Kidney epithelial cell (primary cell): ENCODE measurements around the gene NRXN2. TPM values are rescaled to one million over a fixed set of nuclear protein-coding genes. Genes with fewer than 3 reads are reported as not detected.

Experiments
- DNase-seq: peaks from one replicate; pipeline ENCODE4 v3.0.0-alpha.2; 2010; ENCODE audit warnings: low read depth
- H3K27me3 ChIP-seq: 2 replicates; pipeline ENCODE4 v1.6.0; 2011; ENCODE audit warnings: low read length; ENCODE audit not compliant: control insufficient read depth, insufficient read depth
- H3K36me3 ChIP-seq: 2 replicates; pipeline ENCODE4 v1.5.1; 2011; ENCODE audit warnings: low read length; ENCODE audit not compliant: control insufficient read depth, insufficient read depth
- H3K4me3 ChIP-seq: 2 replicates; pipeline ENCODE4 v1.5.1; 2011; ENCODE audit warnings: low read depth, mild to moderate bottlenecking, control low read depth, low read length
- CTCF ChIP-seq: IDR thresholded peaks from 2 replicates; pipeline ENCODE4 v1.5.1; 2011; ENCODE audit warnings: mild to moderate bottlenecking, moderate library complexity, low read length, control low read depth, inconsistent platforms; ENCODE audit not compliant: insufficient read depth, poor library complexity, severe bottlenecking
- total RNA-seq: library from RNA; depleted of rRNA; stranded (reverse); fragments of >200 nt; gene quantifications from 2 replicates; pipeline ENCODE4 v1.2.3, GENCODE V29; 2015

NRXN2 gene
- total RNA-seq, 1 donor from 2014 or later, result not detected

- Histone ChIP-seq H3K36me3 (no peaks in the 10 kb centered on the region), H3K27me3 (peaks cover 46% of the 10 kb centered on the region), H3K4me3 (no peak overlapping the region)
- no peak for TF ChIP-seq CTCF
- DNase-seq, result no peak
These were observed 113.5 kb downstream of the NRXN2 start for GRCh38 chr11:64609436-64610047.

GRCh38 chr11:64608636-64609035 is 114.4 kb downstream of the NRXN2 start:
- no peaks in the 10 kb centered on the region for H3K36me3 ChIP-seq
- no peak for DNase-seq
- H3K4me3 ChIP-seq, result no peak overlapping the region
- no peak for TF ChIP-seq CTCF
- peaks cover 47% of the 10 kb centered on the region for H3K27me3 ChIP-seq

- no peak for DNase-seq
- no peaks in the 10 kb centered on the region for H3K36me3 ChIP-seq
- H3K27me3 ChIP-seq, result peaks cover 45% of the 10 kb centered on the region
- no peak overlapping the region for H3K4me3 ChIP-seq
- no peak for TF ChIP-seq CTCF
These were observed 115.0 kb downstream of the NRXN2 start for GRCh38 chr11:64608046-64608445.

GRCh38 chr11:64607381-64607985 is 115.5 kb downstream of the NRXN2 start:
- no peak for DNase-seq
- TF ChIP-seq CTCF, result no peak
- Histone ChIP-seq H3K36me3 (no peaks in the 10 kb centered on the region), H3K4me3 (no peak overlapping the region), H3K27me3 (peaks cover 44% of the 10 kb centered on the region)

GRCh38 chr11:64606796-64607380 is 116.1 kb downstream of the NRXN2 start:
- peaks cover 44% of the 10 kb centered on the region for H3K27me3 ChIP-seq
- no peak for TF ChIP-seq CTCF
- no peaks in the 10 kb centered on the region for H3K36me3 ChIP-seq
- no peak for DNase-seq
- no peak overlapping the region for H3K4me3 ChIP-seq
